Bronchial epithelial cell (primary cell): ENCODE measurements around the gene CDH18. TPM values are rescaled to one million over a fixed set of nuclear protein-coding genes. Genes with fewer than 3 reads are reported as not detected.
A peak's percentile ranks its signal among the peaks of the same experiment; 100 is the strongest.

Experiments used
- DNase-seq: peaks from one replicate; pipeline ENCODE4 v3.0.0-alpha.2; 2010; ENCODE audit warnings: low read depth
- FAIRE-seq: peaks from 2 replicates; lab custom pipeline; 2011; peaks lifted over from hg19 to GRCh38; lab: Jason Lieb, UNC
- H3K27me3 ChIP-seq: 2 replicates; pipeline ENCODE4 v1.5.1; 2011; ENCODE audit warnings: low read length; ENCODE audit not compliant: control insufficient read depth, insufficient read depth
- H3K36me3 ChIP-seq: 2 replicates; pipeline ENCODE4 v1.5.1; 2011; ENCODE audit warnings: low read length; ENCODE audit not compliant: control insufficient read depth, insufficient read depth
- H3K4me3 ChIP-seq: 2 replicates; pipeline ENCODE4 v1.5.1; 2011; ENCODE audit warnings: mild to moderate bottlenecking, low read depth, low read length, control low read depth
- CTCF ChIP-seq: IDR thresholded peaks from 2 replicates; pipeline ENCODE4 v1.5.1; 2011; ENCODE audit warnings: mild to moderate bottlenecking, moderate library complexity, low read length, control low read depth, inconsistent platforms; ENCODE audit not compliant: insufficient read depth, severe bottlenecking
- total RNA-seq: library from RNA; depleted of rRNA; stranded (reverse); fragments of >200 nt; gene quantifications from 2 replicates; pipeline ENCODE4 v1.2.1, GENCODE V29; 2014

The CDH18 gene
- total RNA-seq, 1 donor from 2014 or later: under 0.01 TPM

DNA sequence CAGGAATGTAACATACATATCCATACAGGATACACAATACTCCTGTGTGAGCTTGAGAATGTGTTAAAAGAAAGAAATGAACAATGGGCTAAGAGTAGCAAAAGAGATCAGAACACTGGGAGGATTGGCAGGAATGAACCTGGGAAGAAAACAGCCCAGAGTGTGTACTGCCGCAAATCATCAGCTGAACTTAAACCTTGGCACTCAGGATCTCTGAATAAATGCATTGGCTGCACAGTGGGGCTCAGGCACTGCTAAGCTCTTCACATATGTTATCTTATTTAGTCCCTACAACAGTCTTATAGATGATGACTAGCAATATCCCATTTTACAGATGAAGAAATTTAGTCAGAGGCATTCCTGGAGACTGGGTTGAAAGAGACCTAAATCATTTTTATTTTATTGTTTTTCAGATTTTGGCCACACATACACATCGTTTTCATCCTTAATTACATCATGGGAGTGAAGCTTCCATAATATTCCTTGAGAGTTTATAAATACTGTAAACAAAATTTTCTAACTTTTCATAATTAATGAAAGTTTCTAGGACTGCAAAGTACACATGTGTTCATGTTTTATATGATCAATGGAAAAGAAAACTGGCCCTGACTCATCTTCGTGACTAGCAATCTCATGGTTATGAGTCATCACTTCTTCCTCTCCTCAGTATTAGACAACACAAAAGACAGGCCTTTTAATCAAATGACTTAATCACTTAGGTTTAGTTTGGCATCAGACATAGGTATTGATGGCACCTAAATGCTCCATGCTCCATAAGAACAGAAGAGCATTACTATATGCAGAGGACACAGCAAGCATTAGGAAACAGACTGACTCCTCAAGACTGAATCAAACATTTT lies 59.2 kb downstream of the CDH18 start:
- DNase-seq: peak; percentile 97
- FAIRE-seq: no peak

GRCh38 chr5:19927919-19928318 lies 60.1 kb downstream of the CDH18 start:
- FAIRE-seq (no peak), DNase-seq (no peak)
- no peak overlapping the region for H3K4me3 ChIP-seq
- no peak for TF ChIP-seq CTCF
- no peaks in the 10 kb centered on the region for H3K36me3 ChIP-seq
- no peaks in the 10 kb centered on the region for H3K27me3 ChIP-seq

More for the DNA sequence above, 59.2 kb downstream of the CDH18 start:
- H3K27me3 ChIP-seq: no peaks in the 10 kb centered on the region
- no peaks in the 10 kb centered on the region for H3K36me3 ChIP-seq
- no peak overlapping the region for H3K4me3 ChIP-seq
- TF ChIP-seq CTCF: no peak

DNA sequence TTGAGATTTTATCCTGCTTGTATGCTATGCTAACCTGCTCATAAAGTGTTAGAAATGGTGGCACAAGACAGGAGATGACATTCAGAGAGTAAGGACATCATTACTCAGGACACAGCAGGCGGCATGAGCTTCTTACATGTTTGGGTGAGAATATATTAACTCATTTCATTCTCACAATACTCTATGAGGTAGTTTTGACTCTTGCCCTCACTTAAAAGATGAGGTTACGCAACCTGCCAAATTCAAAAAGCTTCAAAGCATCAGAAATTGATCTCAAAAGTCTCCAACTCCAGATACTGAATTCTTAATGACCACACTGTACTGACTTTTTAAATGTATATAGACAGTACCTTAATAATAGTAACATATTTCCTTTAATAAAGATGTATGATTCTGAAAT lies 60.8 kb downstream of the CDH18 start:
- TF ChIP-seq CTCF: no peak
- Histone ChIP-seq H3K27me3 (no peaks in the 10 kb centered on the region), H3K36me3 (no peaks in the 10 kb centered on the region), H3K4me3 (no peak overlapping the region)
- FAIRE-seq: no peak
- no peak for DNase-seq

- Histone ChIP-seq H3K36me3 (no peaks in the 10 kb centered on the region), H3K4me3 (no peak overlapping the region), H3K27me3 (no peaks in the 10 kb centered on the region)
- no peak for TF ChIP-seq CTCF
- no peak for DNase-seq
- no peak for FAIRE-seq
Observed at GRCh38 chr5:19923742-19924141, 64.3 kb downstream of the CDH18 start.

GRCh38 chr5:19920761-19921160 lies 67.2 kb downstream of the CDH18 start:
- no peak overlapping the region for H3K4me3 ChIP-seq
- no peak for TF ChIP-seq CTCF
- H3K27me3 ChIP-seq: no peaks in the 10 kb centered on the region
- no peak for FAIRE-seq
- DNase-seq: peak; percentile 33
- no peaks in the 10 kb centered on the region for H3K36me3 ChIP-seq
